22Rv1 (cell line): ENCODE data around the gene NEMP1.
A peak's percentile ranks its signal among the peaks of the same experiment; 100 is the strongest.
"Not testable (repeated sequence)": the region's sequence is repeated elsewhere in the genome, so short reads cannot be mapped to it uniquely, and the experiment has no call there.

ENCODE experiments used
- H3K27ac ChIP-seq: fragments of 450-650 bp; 2 replicates; pipeline ENCODE4 v1.5.1; 2017
- ZFX ChIP-seq: fragments of 450-650 bp; IDR thresholded peaks from 2 replicates; pipeline ENCODE4 v1.6.1; 2017; ENCODE audit warnings: antibody characterized with exemption, borderline replicate concordance
- TF ChIP-seq, protein P1 (sequence below): fragments of 450-650 bp; IDR thresholded peaks from 2 replicates; pipeline ENCODE4 v1.5.1; 2017; ENCODE audit warnings: mild to moderate bottlenecking

The NEMP1 gene

DNA sequence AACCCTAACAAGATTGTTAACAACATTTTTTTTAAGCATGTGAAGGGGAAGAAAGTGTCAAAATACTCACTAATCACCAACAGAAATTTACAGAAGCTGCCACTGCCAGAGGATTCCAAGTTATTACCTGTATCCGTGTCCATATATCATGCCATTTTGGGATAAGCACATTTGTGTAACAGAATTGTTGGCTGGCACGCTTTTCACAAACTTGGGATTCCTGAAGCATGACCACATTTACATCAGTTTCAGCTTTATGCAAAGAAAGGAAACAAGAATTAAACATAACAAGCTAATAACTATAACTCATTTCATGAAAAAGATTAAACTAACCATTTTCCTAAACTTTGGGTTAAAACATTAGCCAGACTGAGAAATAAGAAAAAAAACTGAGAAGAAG, 5.9 kb downstream of the NEMP1 start:
- no peak overlapping the region for H3K27ac ChIP-seq

DNA sequence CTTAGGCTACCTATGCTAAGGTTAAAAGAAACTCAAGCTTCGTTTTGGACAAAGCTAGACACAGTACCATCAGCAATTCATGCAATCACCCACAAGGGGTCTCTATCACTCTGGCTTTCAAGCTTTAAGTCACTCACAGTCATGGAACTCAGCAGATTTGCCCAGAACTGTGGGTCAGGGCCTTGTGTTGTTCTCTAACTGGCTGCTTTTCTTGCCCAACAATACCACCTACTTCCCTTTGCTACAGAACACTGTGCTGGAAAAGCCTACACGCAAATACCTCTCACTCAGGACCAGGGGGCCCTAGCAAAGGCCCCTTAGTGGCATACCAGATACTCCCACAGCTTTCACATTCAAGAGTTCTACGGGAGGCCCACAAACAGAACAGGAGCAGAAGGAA, 9.1 kb downstream of the NEMP1 start:
- TF ChIP-seq ZFX, result no peak
- TF ChIP-seq, protein P1, sequence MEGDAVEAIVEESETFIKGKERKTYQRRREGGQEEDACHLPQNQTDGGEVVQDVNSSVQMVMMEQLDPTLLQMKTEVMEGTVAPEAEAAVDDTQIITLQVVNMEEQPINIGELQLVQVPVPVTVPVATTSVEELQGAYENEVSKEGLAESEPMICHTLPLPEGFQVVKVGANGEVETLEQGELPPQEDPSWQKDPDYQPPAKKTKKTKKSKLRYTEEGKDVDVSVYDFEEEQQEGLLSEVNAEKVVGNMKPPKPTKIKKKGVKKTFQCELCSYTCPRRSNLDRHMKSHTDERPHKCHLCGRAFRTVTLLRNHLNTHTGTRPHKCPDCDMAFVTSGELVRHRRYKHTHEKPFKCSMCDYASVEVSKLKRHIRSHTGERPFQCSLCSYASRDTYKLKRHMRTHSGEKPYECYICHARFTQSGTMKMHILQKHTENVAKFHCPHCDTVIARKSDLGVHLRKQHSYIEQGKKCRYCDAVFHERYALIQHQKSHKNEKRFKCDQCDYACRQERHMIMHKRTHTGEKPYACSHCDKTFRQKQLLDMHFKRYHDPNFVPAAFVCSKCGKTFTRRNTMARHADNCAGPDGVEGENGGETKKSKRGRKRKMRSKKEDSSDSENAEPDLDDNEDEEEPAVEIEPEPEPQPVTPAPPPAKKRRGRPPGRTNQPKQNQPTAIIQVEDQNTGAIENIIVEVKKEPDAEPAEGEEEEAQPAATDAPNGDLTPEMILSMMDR, result peak; percentile 92
- H3K27ac ChIP-seq, result no peak overlapping the region; the same call in 1 of the 2 replicates

More for the DNA sequence above, 5.9 kb downstream of the NEMP1 start:
- TF ChIP-seq, protein P1, result no peak
- TF ChIP-seq ZFX, result no peak

DNA sequence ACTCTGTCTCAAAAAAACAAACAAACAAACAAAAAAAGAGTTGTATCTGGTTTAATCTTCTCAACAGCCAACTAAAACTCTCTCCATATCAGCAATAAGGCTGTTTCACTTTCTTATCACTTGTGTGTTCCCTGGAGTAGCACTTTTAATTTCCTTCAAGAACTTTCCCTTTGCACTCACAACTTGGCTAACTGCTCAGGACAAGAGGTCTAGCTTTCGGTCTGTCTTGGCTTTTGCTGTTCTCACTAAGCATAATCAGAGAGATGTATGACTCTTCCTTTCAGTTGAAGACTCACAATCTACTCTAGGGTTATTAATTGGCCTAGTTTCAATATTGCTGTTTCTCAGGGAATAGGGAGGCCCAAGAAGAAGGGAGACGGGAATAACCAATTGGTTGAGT, 12.3 kb downstream of the NEMP1 start:
- no peak for TF ChIP-seq ZFX
- TF ChIP-seq, protein P1, result no peak
- H3K27ac ChIP-seq, result no peak overlapping the region

DNA sequence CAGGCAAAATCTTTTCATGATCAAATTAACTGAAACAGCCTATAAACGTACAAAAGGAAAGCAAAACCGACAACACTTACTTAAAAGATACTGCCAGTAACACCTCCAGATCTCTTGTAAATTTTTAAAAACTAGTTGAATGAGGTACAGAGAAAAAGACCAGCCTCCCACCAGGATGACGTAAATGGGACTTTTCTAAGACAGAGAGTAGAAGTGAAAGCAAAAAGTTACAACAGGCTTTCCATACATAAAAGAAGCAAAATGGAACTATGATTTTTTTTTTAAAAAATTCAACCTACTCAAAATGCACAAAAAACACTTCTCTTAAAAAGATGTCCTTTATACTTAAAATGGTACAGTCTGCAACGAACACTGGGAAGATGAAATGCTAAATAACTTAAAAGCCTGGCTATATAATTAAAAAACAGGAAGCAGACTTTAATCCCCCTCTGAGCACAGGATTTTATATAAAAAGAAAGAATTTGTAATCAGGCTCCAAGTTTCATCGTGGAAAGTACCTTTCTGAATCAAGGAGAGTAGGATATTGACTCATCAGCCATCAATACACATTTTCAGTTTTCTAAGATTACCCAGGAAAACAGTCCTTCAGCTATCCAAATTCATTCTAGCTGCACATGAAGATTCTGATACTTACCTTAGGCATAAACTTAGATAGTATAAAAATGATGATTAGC, 14.5 kb downstream of the NEMP1 start:
- no peak overlapping the region; the same call in 1 of the 2 replicates for H3K27ac ChIP-seq
- no peak for TF ChIP-seq ZFX
- TF ChIP-seq, protein P1, result no peak

DNA sequence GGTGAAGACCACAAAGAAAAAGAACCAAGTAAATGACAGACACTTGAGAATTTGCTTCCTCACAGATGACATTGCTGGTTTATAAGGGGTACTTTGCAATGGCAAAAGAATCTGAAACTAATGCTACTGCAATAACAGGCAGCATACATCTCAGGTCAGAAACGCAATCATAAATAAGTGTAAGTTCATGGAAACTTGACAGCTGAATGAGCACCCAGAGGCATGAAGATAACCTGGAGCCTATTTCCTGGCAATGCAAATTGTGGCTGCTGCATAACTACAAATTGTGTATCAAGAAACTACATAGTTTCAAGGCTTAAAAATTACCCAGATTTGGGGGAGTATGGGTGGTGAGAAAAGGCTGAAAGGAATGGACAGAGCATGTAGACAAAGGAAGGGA, 20.1 kb downstream of the NEMP1 start:
- H3K27ac ChIP-seq, result no peak overlapping the region
- no peak for TF ChIP-seq ZFX
- TF ChIP-seq, protein P1, result no peak

DNA sequence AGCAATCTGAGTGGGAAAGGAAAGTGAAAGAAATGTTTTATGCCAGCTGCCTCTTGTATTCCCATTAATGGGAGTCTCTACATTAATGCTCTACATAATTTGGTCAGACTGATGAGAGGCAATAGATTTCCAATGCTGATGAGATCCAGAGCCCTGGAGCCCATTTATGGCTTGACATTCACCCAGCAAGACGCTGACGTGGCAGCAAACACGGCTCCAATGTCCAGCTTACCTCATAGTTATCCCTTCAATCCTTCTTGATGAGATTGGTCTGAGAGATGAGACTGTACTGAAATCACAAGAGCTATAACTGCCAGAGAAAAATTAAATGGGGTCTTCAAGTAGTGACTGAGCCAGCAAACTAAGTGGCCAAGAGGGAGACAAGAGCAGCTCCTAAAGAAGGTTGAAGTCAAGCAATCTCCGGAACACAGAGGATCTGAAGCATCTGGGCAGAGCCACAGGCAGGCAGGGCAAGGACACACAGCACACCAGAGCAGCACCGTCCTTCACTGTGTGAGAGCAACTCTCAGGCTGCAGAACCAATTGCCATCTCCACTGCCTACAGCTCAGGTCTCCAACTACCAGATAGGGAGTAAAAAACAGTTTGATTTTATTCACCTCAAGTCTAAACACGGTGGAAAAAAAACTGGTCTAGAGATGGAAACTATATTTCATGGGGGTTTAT, 21.4 kb downstream of the NEMP1 start:
- no peak overlapping the region for H3K27ac ChIP-seq
- TF ChIP-seq ZFX, result no peak
- TF ChIP-seq, protein P1, result no peak

DNA sequence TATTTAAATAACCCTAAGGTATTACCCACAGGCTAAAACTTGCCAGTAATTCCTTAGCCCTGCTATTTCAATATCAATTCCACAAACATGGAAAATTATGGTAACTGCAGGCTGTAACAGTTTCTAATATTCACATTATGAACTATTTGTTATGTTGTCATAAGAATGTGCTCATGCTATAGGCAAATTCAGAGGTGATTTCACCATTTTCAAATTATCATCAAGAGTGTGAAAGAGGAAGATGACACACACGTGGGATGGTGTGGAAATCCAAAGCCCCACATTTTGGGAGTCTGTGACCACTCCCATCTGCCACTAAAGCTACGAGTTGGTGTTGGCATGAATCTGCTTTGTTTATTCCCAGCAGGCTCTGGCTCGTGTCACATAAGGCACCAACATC, 22.8 kb downstream of the NEMP1 start:
- no peak for TF ChIP-seq ZFX
- TF ChIP-seq, protein P1, result no peak

DNA sequence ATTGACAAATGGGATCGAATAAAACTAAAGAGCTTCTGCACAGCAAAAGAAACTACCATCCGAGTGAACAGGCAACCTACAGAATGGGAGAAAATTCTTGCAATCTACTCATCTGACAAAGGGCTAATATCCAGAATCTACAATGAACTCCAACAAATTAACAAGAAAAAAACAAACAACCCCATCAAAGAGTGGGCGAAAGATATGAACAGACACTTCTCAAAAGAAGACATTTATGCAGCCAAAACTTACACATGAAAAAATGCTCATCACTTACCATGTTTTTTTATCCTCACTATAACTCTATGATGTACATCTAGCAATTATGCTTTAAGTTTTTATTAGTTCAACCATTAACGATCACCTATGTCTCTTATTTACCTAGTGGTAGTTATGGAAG, 24.7 kb downstream of the NEMP1 start:
- not testable (repeated sequence) for H3K27ac ChIP-seq

More for the DNA sequence above, 22.8 kb downstream of the NEMP1 start:
- H3K27ac ChIP-seq, result no peak overlapping the region

DNA sequence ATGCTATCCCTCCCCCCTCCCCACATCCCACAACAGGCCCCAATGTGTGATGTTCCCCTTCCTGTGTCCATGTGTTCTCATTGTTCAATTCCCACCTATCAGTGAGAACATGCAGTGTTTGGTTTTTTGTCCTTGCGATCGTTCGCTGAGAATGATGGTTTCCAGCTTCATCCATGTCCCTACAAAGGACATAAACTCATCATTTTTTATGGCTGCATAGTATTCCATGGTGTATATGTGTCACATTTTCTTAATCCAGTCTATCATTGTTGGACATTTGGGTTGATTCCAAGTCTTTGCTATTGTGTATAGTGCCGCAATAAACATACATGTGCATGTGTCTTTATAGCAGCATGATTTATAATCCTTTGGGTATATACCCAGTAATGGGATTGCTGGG, 25.4 kb downstream of the NEMP1 start:
- not testable (repeated sequence) for H3K27ac ChIP-seq
